ENCODE measurements around the gene GPR68.

GRCh38 chr14:91269076-91269991 is 24.8 kb upstream of the GPR68 start:
- TF ChIP-seq, protein P1, sequence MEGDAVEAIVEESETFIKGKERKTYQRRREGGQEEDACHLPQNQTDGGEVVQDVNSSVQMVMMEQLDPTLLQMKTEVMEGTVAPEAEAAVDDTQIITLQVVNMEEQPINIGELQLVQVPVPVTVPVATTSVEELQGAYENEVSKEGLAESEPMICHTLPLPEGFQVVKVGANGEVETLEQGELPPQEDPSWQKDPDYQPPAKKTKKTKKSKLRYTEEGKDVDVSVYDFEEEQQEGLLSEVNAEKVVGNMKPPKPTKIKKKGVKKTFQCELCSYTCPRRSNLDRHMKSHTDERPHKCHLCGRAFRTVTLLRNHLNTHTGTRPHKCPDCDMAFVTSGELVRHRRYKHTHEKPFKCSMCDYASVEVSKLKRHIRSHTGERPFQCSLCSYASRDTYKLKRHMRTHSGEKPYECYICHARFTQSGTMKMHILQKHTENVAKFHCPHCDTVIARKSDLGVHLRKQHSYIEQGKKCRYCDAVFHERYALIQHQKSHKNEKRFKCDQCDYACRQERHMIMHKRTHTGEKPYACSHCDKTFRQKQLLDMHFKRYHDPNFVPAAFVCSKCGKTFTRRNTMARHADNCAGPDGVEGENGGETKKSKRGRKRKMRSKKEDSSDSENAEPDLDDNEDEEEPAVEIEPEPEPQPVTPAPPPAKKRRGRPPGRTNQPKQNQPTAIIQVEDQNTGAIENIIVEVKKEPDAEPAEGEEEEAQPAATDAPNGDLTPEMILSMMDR (IDR thresholded peaks at IDR 0.05) = no peak
- no peak for TF ChIP-seq EP300 (IDR thresholded peaks at IDR 0.05)
